WERI-Rb-1 (cell line): ENCODE data around the gene MAB21L3.

ENCODE experiments used
- DNase-seq: peaks from one replicate; pipeline ENCODE4 v3.0.0-alpha.2; 2020
- H3K27ac ChIP-seq: fragments of 250-450 bp; sonication (Bioruptor Pico); 2 replicates; pipeline ENCODE4 v1.5.1; 2020; ENCODE audit warnings: mild to moderate bottlenecking, moderate library complexity
- H3K27me3 ChIP-seq: fragments of 250-450 bp; sonication (Bioruptor Pico); 2 replicates; pipeline ENCODE4 v1.5.1; 2021; ENCODE audit warnings: mild to moderate bottlenecking, low read depth, moderate library complexity; ENCODE audit not compliant: insufficient read depth, severe bottlenecking
- H3K36me3 ChIP-seq: fragments of 250-450 bp; sonication (Bioruptor Pico); 2 replicates; pipeline ENCODE4 v1.5.1; 2020; ENCODE audit warnings: mild to moderate bottlenecking, moderate library complexity
- H3K4me3 ChIP-seq: 2 replicates; pipeline ENCODE4 v1.5.1; 2011; ENCODE audit warnings: low read depth, mild to moderate bottlenecking, control low read depth, low read length
- H3K9me3 ChIP-seq: fragments of 250-450 bp; sonication (Bioruptor Pico); 2 replicates; pipeline ENCODE4 v1.5.1; 2021; ENCODE audit warnings: mild to moderate bottlenecking, moderate library complexity; ENCODE audit not compliant: severe bottlenecking
- CTCF ChIP-seq: IDR thresholded peaks from 2 replicates; pipeline ENCODE4 v1.5.1; 2011; ENCODE audit warnings: low read depth, mild to moderate bottlenecking, control low read depth, inconsistent platforms, low read length

MAB21L3 gene

DNA sequence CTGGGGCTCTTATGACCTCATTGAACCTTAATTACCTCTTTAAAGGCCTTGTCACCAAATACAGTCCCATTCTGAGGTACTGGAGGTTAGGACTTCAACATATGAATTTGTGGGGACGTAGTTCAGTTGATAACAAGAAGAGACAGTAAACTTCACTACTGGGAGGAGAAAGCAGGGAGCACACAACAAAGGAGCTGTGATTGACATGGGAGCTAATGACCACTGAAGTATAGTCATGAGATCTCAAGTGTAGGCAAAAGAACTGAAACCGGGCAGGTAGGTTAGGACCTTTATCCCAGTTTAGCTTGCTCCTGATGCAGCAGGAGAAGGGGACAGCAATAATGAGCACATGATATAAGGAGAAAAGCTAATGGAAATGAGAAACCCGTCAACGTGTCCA lies 11.8 kb upstream of the MAB21L3 start:
- no peaks in the 10 kb centered on the region for H3K36me3 ChIP-seq
- H3K27me3 ChIP-seq: no peaks in the 10 kb centered on the region
- H3K9me3 ChIP-seq: no peaks in the 10 kb centered on the region
- TF ChIP-seq CTCF: no peak
- no peak for DNase-seq
- H3K4me3 ChIP-seq: no peak overlapping the region
- H3K27ac ChIP-seq: no peak overlapping the region

- Histone ChIP-seq H3K27me3 (no peaks in the 10 kb centered on the region), H3K9me3 (no peaks in the 10 kb centered on the region), H3K36me3 (no peaks in the 10 kb centered on the region), H3K27ac (no peak overlapping the region), H3K4me3 (no peak overlapping the region)
- no peak for TF ChIP-seq CTCF
- DNase-seq: no peak
Observed at GRCh38 chr1:116099919-116100318, 11.3 kb upstream of the MAB21L3 start.

GRCh38 chr1:116104667-116105066 lies 6.5 kb upstream of the MAB21L3 start:
- no peak for DNase-seq
- TF ChIP-seq CTCF: no peak
- H3K36me3 ChIP-seq: no peaks in the 10 kb centered on the region
- H3K4me3 ChIP-seq: no peak overlapping the region
- H3K27ac ChIP-seq: no peak overlapping the region
- no peaks in the 10 kb centered on the region for H3K27me3 ChIP-seq
- H3K9me3 ChIP-seq: no peaks in the 10 kb centered on the region

DNA sequence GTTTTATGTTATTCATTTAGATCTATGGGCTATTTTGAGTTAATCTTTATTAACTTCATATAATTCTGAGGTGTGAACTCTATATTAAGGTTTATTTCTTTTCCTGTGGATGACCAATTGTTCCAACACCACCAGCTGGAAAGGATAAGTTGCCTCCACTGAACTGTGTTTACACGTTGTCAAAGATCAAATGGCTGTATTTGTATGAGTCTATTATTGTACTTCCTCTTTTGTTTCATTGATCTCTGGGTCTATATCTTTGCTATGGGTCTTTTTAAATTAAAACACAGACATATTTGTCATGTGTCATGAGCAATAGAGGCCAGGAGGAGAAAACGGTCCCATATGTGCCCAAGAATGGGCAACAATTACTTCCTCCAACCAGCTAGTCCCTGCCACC lies 5.2 kb upstream of the MAB21L3 start:
- no peaks in the 10 kb centered on the region for H3K9me3 ChIP-seq
- H3K27ac ChIP-seq: no peak overlapping the region
- DNase-seq: no peak
- no peaks in the 10 kb centered on the region for H3K36me3 ChIP-seq
- no peak overlapping the region for H3K4me3 ChIP-seq
- no peaks in the 10 kb centered on the region for H3K27me3 ChIP-seq
- no peak for TF ChIP-seq CTCF

DNA sequence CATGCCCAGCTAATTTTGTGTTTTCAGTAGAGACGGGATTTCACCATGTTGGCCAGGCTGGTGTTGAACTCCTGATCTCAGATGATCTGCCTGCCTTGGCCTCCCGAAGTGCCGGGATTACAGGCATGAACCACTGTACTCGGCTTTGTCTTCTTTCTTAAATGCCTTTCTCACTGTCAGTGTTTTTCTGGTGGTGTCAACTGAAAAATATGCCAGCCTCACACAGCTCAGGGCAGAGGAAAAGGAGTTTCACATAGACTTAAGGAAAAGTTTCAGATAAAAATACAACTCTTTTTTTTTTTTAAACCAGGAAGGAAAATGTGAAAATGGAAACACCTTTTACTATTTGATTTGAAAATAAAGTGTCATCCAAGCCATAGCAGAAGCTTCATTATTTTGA lies 4.6 kb upstream of the MAB21L3 start:
- H3K9me3 ChIP-seq: no peaks in the 10 kb centered on the region
- no peak for TF ChIP-seq CTCF
- no peak overlapping the region for H3K27ac ChIP-seq
- H3K4me3 ChIP-seq: no peak overlapping the region
- H3K36me3 ChIP-seq: no peaks in the 10 kb centered on the region
- DNase-seq: no peak
- H3K27me3 ChIP-seq: no peaks in the 10 kb centered on the region

GRCh38 chr1:116107371-116107770 lies 3.8 kb upstream of the MAB21L3 start:
- DNase-seq: no peak
- no peaks in the 10 kb centered on the region for H3K36me3 ChIP-seq
- H3K27me3 ChIP-seq: no peaks in the 10 kb centered on the region
- H3K27ac ChIP-seq: no peak overlapping the region
- no peak for TF ChIP-seq CTCF
- H3K4me3 ChIP-seq: no peak overlapping the region
- no peaks in the 10 kb centered on the region for H3K9me3 ChIP-seq
